DOHH2 (cell line): Measurements from ENCODE around the gene CSNK2A3.

Experiments used
- H3F3A ChIP-seq: fragments of 200-600 bp; sonication (generic), shearing (Covaris generic); 2 replicates; pipeline ENCODE4 v1.6.0; 2016; ENCODE audit warnings: antibody characterized with exemption, mild to moderate bottlenecking; ENCODE audit not compliant: control insufficient read depth, insufficient read depth
- H3K27ac ChIP-seq: fragments of 200-600 bp; sonication (generic); 2 replicates; pipeline ENCODE4 v1.5.1; 2014; ENCODE audit warnings: low read depth, mild to moderate bottlenecking, low read length, moderate library complexity
- H3K27me3 ChIP-seq: fragments of 200-600 bp; sonication (generic); 2 replicates; pipeline ENCODE4 v1.6.1; 2014; ENCODE audit warnings: mild to moderate bottlenecking, low read length, mixed read lengths; ENCODE audit not compliant: control insufficient read depth
- H3K36me3 ChIP-seq: fragments of 200-600 bp; sonication (generic); 2 replicates; pipeline ENCODE4 v1.6.1; 2014; ENCODE audit warnings: mild to moderate bottlenecking, low read length, moderate library complexity, mixed read lengths; ENCODE audit not compliant: control insufficient read depth
- H3K4me1 ChIP-seq: fragments of 200-600 bp; sonication (generic); 2 replicates; pipeline ENCODE4 v1.6.1; 2014; ENCODE audit warnings: mild to moderate bottlenecking, low read length, mixed read lengths; ENCODE audit not compliant: control insufficient read depth
- H3K4me2 ChIP-seq: fragments of 200-600 bp; sonication (generic); 2 replicates; pipeline ENCODE4 v1.6.0; 2014; ENCODE audit warnings: mild to moderate bottlenecking, low read length, moderate library complexity
- H3K4me3 ChIP-seq: fragments of 200-600 bp; sonication (generic); 2 replicates; pipeline ENCODE4 v1.5.1; 2014; ENCODE audit warnings: mild to moderate bottlenecking, low read length, mixed read lengths
- H3K79me2 ChIP-seq: fragments of 200-600 bp; sonication (generic); 2 replicates; pipeline ENCODE4 v1.6.1; 2014; ENCODE audit warnings: mild to moderate bottlenecking, low read length, mixed read lengths; ENCODE audit not compliant: control insufficient read depth
- H3K9me2 ChIP-seq: fragments of 200-600 bp; sonication (generic); replicated peaks from 2 replicates; pipeline ENCODE4 v1.6.1; 2014; ENCODE audit warnings: mild to moderate bottlenecking, low read length, mixed read lengths; ENCODE audit not compliant: control insufficient read depth
- H3K9me3 ChIP-seq: fragments of 200-600 bp; sonication (generic); 2 replicates; pipeline ENCODE4 v1.6.1; 2014; ENCODE audit warnings: antibody characterized with exemption, low read length, mixed read lengths; ENCODE audit not compliant: control insufficient read depth, insufficient read depth
- H4K20me1 ChIP-seq: fragments of 200-600 bp; sonication (generic); 2 replicates; pipeline ENCODE4 v1.6.0; 2014; ENCODE audit warnings: low read depth, mild to moderate bottlenecking, antibody characterized with exemption, low read length, moderate library complexity; ENCODE audit not compliant: control insufficient read depth, insufficient read depth
- EZH2phosphoT487 ChIP-seq: fragments of 200-600 bp; sonication (generic); IDR thresholded peaks from 2 replicates; pipeline ENCODE4 v1.6.1; 2017; ENCODE audit warnings: borderline replicate concordance, mild to moderate bottlenecking, antibody characterized with exemption, low read length, moderate library complexity, mixed read lengths
- TF ChIP-seq, protein P1 (sequence below): fragments of 200-600 bp; sonication (generic); IDR thresholded peaks from one replicate; pipeline ENCODE4 v1.5.1; 2014; ENCODE audit warnings: antibody characterized with exemption, mild to moderate bottlenecking, low read depth, low read length; ENCODE audit not compliant: poor library complexity, severe bottlenecking

Gene CSNK2A3

DNA sequence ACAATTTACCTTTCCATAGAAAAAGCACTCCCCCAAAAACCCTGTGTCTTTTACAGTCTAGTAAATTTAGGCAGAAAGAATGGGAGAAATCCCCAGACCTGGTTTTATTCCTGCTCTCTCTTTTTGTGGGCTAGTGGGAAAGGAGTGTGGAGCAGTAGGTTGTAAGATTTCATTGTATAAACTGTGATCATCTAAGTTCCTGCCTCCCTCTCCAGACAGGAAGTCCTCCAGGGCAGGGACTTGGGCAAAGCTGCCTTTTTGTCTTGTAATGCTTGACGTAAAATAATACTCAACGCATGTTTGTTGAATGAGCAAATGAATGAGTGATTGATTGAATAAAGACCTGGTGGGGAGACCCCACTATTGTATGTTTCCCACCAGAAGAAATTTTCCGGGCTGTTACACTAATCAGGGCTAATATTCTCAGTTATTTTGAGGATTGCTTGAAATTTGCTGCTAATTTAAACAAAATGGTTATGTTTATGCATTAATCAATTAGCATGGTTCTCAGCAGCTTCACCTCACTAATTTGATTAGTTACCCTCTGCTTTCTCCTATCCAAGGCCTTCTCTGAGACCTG, 36.3 kb downstream of the CSNK2A3 start:
- Histone ChIP-seq H3K27me3 (no peaks in the 10 kb centered on the region; the same call in 1 of the 2 replicates), H3K9me3 (no peaks in the 10 kb centered on the region), H3K9me2 (no peaks in the 10 kb centered on the region), H3K79me2 (no peaks in the 10 kb centered on the region), H4K20me1 (no peaks in the 10 kb centered on the region), H3K4me2 (no peak overlapping the region), H3F3A (no peaks in the 10 kb centered on the region), H3K27ac (no peak overlapping the region), H3K4me3 (no peak overlapping the region), H3K4me1 (no peaks in the 10 kb centered on the region), H3K36me3 (no peaks in the 10 kb centered on the region)
- TF ChIP-seq, protein P1, sequence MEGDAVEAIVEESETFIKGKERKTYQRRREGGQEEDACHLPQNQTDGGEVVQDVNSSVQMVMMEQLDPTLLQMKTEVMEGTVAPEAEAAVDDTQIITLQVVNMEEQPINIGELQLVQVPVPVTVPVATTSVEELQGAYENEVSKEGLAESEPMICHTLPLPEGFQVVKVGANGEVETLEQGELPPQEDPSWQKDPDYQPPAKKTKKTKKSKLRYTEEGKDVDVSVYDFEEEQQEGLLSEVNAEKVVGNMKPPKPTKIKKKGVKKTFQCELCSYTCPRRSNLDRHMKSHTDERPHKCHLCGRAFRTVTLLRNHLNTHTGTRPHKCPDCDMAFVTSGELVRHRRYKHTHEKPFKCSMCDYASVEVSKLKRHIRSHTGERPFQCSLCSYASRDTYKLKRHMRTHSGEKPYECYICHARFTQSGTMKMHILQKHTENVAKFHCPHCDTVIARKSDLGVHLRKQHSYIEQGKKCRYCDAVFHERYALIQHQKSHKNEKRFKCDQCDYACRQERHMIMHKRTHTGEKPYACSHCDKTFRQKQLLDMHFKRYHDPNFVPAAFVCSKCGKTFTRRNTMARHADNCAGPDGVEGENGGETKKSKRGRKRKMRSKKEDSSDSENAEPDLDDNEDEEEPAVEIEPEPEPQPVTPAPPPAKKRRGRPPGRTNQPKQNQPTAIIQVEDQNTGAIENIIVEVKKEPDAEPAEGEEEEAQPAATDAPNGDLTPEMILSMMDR = no peak
- no peak for TF ChIP-seq EZH2phosphoT487

DNA sequence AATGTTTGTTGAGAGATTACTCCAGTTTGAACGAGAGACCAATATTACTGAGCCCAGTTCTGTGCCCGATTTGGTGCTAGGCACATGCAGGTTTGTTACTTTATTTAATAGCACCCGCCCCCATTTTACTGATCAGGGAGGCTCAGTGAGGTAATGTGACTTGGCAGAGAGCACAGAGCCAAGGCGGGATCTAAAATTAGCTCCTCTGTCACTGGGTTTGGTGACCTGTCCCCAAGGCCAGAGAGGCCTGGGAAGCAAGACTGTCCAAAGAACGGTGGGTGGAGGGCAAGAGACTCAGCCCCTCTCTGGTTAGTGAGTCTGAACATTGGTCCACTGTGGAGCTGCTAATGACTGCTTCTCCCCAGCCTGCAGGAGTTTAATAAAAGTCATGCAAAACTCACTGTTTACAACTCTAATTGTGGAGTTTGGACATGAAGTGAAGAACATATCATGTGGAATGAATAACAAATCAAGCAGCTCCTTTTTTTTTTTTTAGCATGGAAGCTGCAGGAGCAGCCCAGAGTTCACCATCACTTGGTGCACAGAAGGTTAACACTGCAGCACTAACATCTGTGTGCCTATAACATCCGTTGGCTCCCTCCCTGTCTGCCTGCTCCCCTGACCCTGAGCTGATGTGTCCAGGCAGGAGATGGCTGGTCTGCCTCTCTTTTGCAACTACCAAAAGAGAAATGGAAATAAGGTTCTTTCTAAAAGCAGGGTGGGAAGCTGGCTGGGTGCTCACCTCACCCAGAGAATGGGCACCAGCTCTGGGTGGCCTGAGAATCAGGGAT, 39.0 kb downstream of the CSNK2A3 start:
- Histone ChIP-seq H3K4me2 (no peak overlapping the region), H3K4me1 (no peaks in the 10 kb centered on the region), H3K27ac (no peak overlapping the region), H3K36me3 (no peaks in the 10 kb centered on the region), H3F3A (no peaks in the 10 kb centered on the region), H3K4me3 (no peak overlapping the region), H3K79me2 (no peaks in the 10 kb centered on the region), H3K27me3 (no peaks in the 10 kb centered on the region; the same call in 1 of the 2 replicates), H4K20me1 (no peaks in the 10 kb centered on the region), H3K9me2 (no peaks in the 10 kb centered on the region), H3K9me3 (no peaks in the 10 kb centered on the region)
- TF ChIP-seq EZH2phosphoT487 = no peak
- TF ChIP-seq, protein P1 = no peak

DNA sequence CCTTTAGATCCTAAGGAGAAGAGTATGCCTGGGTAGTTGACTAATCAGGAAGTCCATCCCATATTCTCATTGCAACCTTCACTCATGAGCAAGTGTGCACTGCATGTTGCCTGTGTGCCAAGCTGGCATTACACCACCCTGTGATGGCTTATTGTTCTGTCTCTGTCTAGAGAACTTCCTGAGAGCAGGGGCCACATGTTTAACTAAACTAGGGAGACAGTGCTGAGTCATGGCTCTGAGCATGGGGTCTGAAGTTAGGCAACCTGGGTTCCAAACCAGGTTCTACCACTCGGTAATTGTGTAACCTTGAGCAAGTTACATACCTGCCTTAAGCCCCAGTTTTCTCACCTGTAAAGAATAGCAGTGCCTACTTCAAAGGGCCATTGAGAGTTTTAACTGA, 39.6 kb downstream of the CSNK2A3 start:
- H3K27me3 ChIP-seq = no peaks in the 10 kb centered on the region
- no peaks in the 10 kb centered on the region for H3K9me2 ChIP-seq
- no peak overlapping the region for H3K4me2 ChIP-seq
- TF ChIP-seq, protein P1 = no peak
- no peak for TF ChIP-seq EZH2phosphoT487
- H3K4me1 ChIP-seq = no peaks in the 10 kb centered on the region
- no peaks in the 10 kb centered on the region for H3K9me3 ChIP-seq
- H3K36me3 ChIP-seq = no peaks in the 10 kb centered on the region
- H3K4me3 ChIP-seq = no peak overlapping the region
- no peaks in the 10 kb centered on the region for H3F3A ChIP-seq
- H3K27ac ChIP-seq = no peak overlapping the region
- no peaks in the 10 kb centered on the region for H3K79me2 ChIP-seq
- no peaks in the 10 kb centered on the region for H4K20me1 ChIP-seq
